HCT116 (cell line): Measurements from ENCODE around the gene SPRYD4.

Experiments used
- CTCF ChIP-seq, 3 experiments: fragments of 200-600 bp in 1 of 3; sonication (generic) in 1 of 3; IDR thresholded peaks in 2 of 3; conservative IDR thresholded peaks in 1 of 3; 2 replicates each; pipeline ENCODE4 v1.5.1; 2012 to 2017; ENCODE audit warnings: low read depth in 2 of 3, low read length in 2 of 3, antibody characterized with exemption in 1 of 3, borderline replicate concordance in 1 of 3, control low read depth in 1 of 3, mild to moderate bottlenecking in 1 of 3, mixed read lengths in 1 of 3, mixed run types in 1 of 3, moderate library complexity in 1 of 3; ENCODE audit not compliant: insufficient read depth in 1 of 3
- EZH2phosphoT487 ChIP-seq: fragments of 200-600 bp; IDR thresholded peaks from 2 replicates; pipeline ENCODE4 v1.6.1; 2018; ENCODE audit warnings: antibody characterized with exemption, borderline replicate concordance
- POLR2A ChIP-seq: IDR thresholded peaks from 2 replicates; pipeline ENCODE4 v1.7.0; 2011; ENCODE audit warnings: borderline replicate concordance; ENCODE audit not compliant: insufficient read depth, insufficient read length; ENCODE audit errors: extremely low read depth
- REST ChIP-seq: IDR thresholded peaks from 2 replicates; pipeline ENCODE4 v1.6.1; 2012; ENCODE audit warnings: low read depth
- SP1 ChIP-seq: IDR thresholded peaks from 2 replicates; pipeline ENCODE4 v1.6.1; 2012; ENCODE audit warnings: low read depth
- ZFX ChIP-seq: fragments of 450-650 bp; IDR thresholded peaks from 2 replicates; pipeline ENCODE4 v1.6.1; 2017

- TF ChIP-seq REST (no peak), CTCF (IDR thresholded peaks at IDR 0.05 in 2 of 3, conservative IDR thresholded peaks at IDR 0.05 in 1 of 3; ENCODE audit: borderline replicate concordance in 1 of 3, insufficient read depth in 1 of 3, low read depth in 2 of 3, low read length in 2 of 3) (no peak), POLR2A (no peak), EZH2phosphoT487 (no peak), SP1 (no peak), ZFX (no peak)
These were observed 51.7 kb downstream of the SPRYD4 start for GRCh38 chr12:56520048-56520447.
